Retina (tissue), 1 donor: ENCODE results near the gene ARHGAP18.
"Not testable (repeated sequence)": the region's sequence is repeated elsewhere in the genome, so short reads cannot be mapped to it uniquely, and the experiment has no call there.

ENCODE experiments used
- DNase-seq: peaks from one replicate; pipeline ENCODE4 v3.0.0-alpha.2; 2016

ARHGAP18 gene

GRCh38 chr6:129607581-129608186, 102.3 kb downstream of the ARHGAP18 start:
- peak; percentile 29 for DNase-seq

GRCh38 chr6:129606664-129607063, 103.3 kb downstream of the ARHGAP18 start:
- no peak for DNase-seq

GRCh38 chr6:129605967-129606366, 104.0 kb downstream of the ARHGAP18 start:
- no peak for DNase-seq

GRCh38 chr6:129605095-129605494, 104.9 kb downstream of the ARHGAP18 start:
- no peak for DNase-seq

- DNase-seq, result no peak
Measured at GRCh38 chr6:129604321-129604720, 105.7 kb downstream of the ARHGAP18 start.

GRCh38 chr6:129603741-129604140, 106.2 kb downstream of the ARHGAP18 start:
- DNase-seq, result no peak

- no peak for DNase-seq
Measured at GRCh38 chr6:129601323-129601722, 108.7 kb downstream of the ARHGAP18 start.

GRCh38 chr6:129599467-129599866, 110.5 kb downstream of the ARHGAP18 start:
- no peak for DNase-seq

- peak; percentile 67 for DNase-seq
Measured at GRCh38 chr6:129598244-129599187, 111.5 kb downstream of the ARHGAP18 start.

- no peak for DNase-seq
Measured at GRCh38 chr6:129597023-129597713, 112.8 kb downstream of the ARHGAP18 start.

GRCh38 chr6:129596522-129596921, 113.5 kb downstream of the ARHGAP18 start:
- DNase-seq, result no peak

GRCh38 chr6:129593233-129593564, 116.8 kb downstream of the ARHGAP18 start:
- DNase-seq, result no peak

- DNase-seq, result no peak
Measured at GRCh38 chr6:129592516-129593232, 117.3 kb downstream of the ARHGAP18 start.

GRCh38 chr6:129590408-129591022, 119.5 kb downstream of the ARHGAP18 start:
- no peak for DNase-seq

- DNase-seq, result no peak
Measured at GRCh38 chr6:129586815-129587214, 123.2 kb downstream of the ARHGAP18 start.

GRCh38 chr6:129583866-129584265, 126.1 kb downstream of the ARHGAP18 start:
- DNase-seq, result peak; percentile 37

- no peak for DNase-seq
Measured at GRCh38 chr6:129578315-129578714, 131.7 kb downstream of the ARHGAP18 start.

GRCh38 chr6:129577691-129578090, 132.3 kb downstream of the ARHGAP18 start:
- DNase-seq, result no peak

GRCh38 chr6:129576456-129576855, 133.5 kb downstream of the ARHGAP18 start:
- DNase-seq, result no peak

- DNase-seq, result no peak
Measured at GRCh38 chr6:129575378-129576118, 134.4 kb downstream of the ARHGAP18 start.

GRCh38 chr6:129574605-129575004, 135.4 kb downstream of the ARHGAP18 start:
- not testable (repeated sequence) for DNase-seq

- DNase-seq, result not testable (repeated sequence)
Measured at GRCh38 chr6:129570929-129571328, 139.0 kb downstream of the ARHGAP18 start.
